Fibroblast of peridontal ligament (primary cell): Measurements from ENCODE around the gene ARL3.
A peak's percentile ranks its signal among the peaks of the same experiment; 100 is the strongest.
"Not testable (repeated sequence)": the region's sequence is repeated elsewhere in the genome, so short reads cannot be mapped to it uniquely, and the experiment has no call there.

Source experiments
- DNase-seq: peaks from one replicate; pipeline ENCODE4 v3.0.0-alpha.2; 2010; ENCODE audit errors: extremely low read depth

Gene ARL3

GRCh38 chr10:102738692-102739121 lies 24.5 kb upstream of the ARL3 start:
- peak; percentile 27 for DNase-seq

DNA sequence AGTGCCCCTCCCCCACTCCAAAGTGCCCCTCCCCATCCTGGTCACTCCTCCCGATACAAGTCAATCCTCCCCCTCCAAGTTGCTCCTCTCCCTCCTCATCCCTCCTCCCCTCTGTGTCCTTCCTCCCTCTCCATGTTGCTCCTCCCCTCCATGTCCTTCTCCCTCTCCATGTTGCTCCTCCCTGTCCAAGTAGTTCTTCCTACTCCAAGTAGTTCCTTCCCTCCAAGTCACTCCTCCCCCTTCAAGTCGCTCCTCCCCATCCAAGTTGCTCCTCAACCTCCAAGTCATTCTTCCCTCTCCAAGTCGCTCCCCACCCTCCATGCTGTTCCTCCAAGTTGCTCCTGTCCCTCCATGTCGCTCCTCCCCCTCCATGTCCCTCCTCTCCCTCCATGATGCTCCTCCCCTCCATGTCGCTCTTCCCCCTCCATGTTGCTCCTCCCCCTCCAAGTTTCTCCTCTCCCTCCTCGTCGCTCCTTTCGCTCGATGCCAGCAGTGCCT lies 20.9 kb upstream of the ARL3 start:
- DNase-seq, result no peak

- DNase-seq, result no peak
Measured at GRCh38 chr10:102732661-102733060, 18.5 kb upstream of the ARL3 start.

- DNase-seq, result no peak
Measured at GRCh38 chr10:102731222-102731800, 17.1 kb upstream of the ARL3 start.

DNA sequence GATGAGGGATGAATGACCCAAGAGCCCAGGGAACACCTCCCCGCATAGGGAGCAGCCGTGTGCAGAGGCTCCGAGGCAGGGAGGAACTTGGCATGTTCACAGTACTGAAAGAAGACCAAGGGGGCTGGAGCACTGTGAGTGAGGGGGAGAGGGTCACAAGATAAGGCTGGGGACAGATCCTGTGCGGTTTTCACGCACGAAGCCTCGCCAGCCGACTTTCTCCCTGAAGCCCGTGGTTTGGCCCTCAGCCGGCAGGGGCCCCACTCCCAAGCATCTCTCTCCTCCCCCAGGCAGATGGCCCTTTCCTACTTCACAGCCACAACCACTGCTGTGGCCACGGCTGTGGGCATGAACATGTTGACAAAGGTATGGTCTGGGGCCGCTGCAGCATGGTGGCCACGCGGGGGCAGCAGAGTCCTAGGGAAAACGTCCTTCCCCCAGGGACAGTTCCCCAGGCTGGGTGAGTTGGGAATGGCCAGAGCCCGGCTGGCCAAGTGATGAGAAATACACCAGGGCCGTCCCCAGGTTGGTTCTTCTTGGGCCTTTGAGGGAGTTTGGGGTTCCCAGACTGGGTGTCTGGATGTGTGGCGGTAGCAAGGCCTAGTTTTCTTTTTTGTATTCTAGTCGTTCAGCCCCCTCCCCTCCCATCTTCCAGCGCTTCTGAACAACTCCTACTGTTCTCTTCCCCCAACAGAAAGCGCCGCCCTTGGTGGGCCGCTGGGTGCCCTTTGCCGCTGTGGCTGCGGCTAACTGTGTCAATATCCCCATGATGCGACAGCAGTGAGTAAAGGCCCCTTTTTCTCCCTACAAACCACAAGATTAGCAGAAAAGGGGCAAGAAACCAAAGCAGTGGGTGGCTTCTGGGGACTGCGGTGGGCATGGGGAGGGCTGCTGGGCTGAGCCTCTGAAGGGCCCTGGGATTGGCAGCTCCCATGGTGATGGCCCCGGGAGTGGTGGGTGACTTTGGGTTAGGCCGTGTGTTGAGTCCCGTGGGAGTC lies 15.1 kb upstream of the ARL3 start:
- peak; percentile 82 for DNase-seq

DNA sequence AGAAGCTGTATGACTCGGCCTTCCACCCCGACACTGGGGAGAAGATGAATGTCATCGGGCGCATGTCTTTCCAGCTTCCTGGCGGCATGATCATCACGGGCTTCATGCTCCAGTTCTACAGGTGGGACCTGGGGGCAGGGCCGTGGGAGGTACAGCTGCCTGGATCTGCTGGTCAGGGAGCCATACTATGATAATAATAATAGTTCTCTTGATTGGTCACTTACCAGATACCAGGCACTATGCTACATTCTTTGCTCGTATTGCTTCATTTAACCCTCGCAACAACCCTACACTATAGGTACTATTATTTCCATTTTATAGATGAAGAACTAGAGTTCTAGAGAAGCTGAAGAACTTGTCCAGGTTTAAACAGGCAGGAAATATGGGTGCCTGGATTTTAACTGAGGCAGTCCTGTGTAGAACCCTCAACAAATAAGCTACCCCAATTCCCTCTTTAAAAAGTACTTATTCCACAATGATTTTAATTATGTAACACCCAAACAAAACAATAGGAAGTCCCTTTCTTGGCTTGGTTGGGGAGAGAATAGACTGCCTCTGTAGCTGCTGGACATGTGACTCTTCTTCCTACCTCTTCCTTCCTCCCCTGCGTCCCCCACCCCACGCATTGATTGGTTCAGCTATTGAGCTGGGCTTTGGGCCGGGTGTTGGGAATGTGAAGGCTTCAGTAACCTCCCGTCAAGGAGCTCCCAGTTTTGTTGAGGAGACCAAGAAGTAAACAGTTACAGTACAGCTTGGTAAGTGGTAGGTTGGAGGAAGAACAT lies 13.0 kb upstream of the ARL3 start:
- DNase-seq, result no peak

DNA sequence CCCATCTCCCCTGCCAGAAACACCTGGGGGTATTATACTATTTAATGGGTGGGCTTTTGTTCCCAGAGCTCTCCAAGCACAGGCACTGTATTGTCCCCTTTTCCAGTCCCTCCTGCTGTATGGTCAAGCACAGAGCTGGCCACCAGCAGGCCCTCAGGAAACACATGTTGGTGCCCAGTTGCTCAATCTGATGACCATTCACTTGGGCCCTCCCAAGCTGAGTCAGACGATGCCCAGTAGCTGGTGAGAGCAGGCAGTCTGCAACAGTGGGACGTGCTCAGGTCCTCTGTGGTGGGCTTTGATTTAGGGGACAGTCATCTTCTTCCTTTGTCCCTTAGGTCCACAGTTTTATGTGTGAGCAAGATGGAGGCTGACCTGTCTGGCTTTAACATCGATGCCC lies 12.1 kb upstream of the ARL3 start:
- peak; percentile 47 for DNase-seq

DNA sequence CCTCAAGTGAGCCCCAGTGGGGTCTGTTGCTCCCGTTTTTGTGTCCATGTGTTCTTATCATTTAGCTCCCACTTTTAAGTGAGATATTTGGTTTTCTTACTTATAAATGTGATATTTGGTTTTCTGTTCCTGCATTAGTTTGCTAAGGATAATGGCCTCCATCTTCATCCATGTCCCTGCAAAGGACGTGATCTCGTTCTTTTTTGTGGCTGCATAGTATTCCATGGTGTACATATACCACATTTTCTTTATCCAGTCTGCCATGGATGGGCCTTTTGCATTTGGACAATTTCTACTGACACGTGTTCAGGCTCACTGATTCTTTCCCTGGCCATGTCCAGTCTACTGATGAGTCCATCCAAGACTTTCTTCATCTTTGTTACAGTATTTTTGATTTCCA lies 9.8 kb upstream of the ARL3 start:
- no peak for DNase-seq

DNA sequence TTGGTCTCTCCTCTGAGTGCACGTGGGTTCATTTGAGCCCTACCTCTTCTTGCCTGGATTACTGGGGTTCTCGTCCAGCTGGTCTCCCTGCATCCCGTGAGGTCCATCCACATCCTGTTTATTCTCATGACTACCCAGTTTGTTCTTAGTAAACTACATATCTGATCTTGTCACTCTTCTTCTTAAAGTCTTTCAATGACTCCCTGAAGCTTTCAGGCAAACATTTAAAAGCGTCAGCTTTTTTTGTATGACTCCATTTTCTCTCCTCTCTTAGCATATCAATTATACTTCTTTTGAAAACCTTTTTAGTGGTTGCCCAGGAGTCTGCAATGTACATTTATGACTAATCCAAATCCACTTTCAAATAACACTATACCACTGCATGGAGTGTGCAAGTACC lies 7.8 kb upstream of the ARL3 start:
- no peak for DNase-seq

DNA sequence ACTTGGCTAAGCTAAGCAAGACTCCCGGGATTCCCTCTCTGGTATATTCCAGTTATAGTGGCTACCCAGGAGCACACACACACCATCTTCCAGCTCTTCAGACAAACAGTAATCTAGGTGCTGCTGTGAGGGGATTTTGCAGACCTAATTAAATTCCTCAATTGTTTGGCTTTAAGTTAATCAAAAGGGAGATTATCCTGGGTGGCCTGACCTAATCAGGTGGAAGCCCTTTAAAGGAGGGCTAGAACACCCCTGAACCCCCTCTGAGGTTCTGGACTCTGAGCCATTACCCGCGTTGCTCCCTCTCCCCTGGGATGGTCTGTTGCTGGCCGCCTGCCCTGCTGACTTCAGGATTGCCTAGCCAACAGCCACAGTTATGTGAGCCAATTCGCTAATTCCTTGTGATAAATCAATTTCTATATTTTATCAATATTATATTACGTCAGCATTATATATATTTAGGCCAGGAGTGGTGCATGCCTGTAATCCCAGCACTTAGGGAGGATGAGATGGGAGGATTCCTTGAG lies 6.6 kb upstream of the ARL3 start:
- no peak for DNase-seq

DNA sequence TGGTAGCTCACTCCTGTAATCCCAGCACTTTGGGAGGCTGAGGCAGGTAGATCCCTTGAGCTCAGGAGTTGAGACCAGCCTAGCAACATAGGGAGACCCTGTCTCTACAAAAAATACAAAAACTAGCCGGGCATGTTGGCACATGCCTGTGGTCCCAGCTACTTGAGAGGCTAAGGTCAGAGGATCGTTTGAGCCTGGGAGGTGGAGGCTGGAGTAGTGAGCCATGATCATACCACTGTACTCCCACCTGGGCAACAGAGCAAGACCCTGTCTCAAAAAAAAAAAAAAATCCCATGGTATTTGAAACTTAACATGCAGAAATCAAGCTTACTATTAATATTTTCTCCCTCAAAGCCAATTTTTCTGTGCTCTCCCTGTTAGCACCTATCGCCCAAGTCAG lies 6.1 kb upstream of the ARL3 start:
- DNase-seq, result no peak

DNA sequence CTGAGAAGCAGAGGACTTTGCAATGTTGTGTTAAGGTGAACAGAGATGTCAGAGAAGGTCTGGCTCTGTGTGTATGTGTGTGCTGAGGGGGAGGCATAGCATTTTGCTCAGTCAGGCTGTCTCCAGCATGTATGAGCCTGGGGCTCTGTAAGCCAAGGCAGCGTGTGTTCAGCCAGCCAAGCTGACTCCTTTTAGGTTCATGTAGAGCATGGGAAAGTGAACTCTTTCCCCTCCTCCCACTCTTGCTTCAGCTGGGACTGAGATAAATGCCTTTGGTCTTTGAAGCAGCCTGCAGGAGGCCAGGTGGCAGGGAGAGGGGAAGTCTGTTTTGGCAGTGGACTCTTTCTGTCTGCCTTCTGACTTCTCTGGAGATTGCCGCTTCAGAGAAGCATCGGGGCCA lies 4.0 kb upstream of the ARL3 start:
- DNase-seq, result peak; percentile 25

DNA sequence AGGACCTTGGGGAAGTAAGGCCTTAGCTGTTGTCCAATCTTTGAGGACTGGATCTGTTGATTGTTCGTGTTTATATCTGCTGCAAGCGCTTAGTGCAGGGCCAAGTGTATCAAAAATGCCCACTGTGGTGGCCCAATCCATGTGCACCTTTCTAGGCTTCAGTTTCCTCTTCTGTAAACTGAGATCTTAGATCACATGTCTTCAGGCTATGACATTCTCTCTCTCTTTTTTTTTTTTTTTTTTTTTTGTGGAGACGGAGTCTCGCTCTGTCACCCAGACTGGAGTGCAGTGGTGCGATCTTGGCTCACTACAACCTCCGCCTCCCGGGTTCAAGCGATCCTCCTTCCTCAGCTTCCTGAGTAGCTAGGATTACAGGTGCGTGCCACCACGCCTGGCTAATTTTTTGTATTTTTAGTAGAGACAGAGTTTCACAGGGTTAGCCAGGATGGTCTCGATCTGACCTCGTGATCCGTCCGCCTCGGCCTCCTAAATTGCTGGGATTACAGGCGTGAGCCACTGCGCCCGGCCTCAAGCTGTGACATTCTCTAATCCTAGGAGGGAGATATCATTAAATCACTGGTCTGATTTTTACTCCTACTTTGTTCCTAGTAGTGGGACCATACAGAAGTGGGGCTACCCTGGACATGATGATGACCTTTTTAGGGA lies 2.8 kb upstream of the ARL3 start:
- not testable (repeated sequence) for DNase-seq

DNA sequence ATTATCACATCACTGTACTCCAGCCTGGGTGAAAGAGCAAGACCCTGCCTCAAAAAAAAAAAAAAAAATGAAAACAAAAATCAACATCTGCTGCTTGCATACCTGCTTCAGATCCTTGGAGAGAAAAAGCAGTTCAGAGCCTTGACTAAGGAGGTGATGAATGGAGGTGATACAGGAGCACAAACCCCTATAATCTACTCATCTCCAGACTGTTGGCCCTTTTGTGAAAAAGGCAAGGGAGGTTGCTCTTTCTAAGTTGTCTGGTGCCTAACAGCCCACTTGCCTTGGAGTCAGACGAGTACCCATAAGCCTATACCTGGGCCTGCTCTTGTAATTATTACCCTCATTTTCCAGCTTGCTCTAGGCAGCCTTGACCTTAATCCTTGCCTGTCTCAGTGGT lies 1.7 kb upstream of the ARL3 start:
- DNase-seq, result no peak

DNA sequence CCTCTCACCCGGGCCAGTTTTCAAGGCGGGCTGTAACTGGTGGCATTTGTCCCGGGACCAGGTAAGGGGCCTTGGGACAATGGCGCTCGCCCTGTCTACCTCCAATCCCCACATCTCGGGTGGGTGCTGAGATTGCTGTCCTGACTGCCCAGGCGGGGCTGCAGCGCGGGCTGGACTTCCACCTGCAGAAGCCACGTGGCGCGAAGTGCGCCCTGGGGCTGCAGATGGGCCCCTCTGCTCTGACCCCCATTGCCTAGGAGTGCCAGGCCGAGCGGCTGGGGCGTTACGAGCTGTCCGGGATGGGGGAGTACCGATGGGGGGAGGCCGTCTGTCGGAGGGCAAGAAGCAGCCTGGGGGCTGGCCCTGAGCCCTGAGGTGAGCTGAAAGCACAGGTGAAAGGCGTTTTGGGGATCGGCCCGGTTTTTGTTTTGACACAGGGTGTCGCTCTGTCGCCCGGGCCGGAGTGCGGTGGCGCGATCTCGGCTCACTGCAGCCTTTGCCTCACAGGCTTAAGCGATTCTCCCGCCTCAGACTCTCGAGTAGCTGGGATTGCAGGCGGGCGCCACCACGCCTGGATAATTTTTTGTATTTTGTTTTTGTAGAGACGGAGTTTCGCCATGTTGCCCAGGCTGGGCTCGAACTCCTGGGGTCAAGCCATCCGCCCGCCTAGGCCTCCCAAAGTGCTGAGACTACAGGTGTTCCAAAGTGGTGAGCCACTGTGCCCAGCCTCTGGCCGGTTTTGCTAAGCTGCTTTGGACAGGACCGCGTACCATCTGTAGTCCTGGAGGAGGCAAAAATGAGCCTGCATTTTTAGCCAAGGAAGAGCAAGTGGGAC lies 641 bp upstream of the ARL3 start, which contains the start of gene SFXN2:
Gene SFXN2, plus strand, starts transcription at position 16 of the 835 bp plus-strand sequence. CDS start 12,001 bp downstream, outside the sequence.
- DNase-seq, result no peak

- DNase-seq, result peak; percentile 48
Measured at GRCh38 chr10:102713539-102713813, 721 bp downstream of the ARL3 start.

DNA sequence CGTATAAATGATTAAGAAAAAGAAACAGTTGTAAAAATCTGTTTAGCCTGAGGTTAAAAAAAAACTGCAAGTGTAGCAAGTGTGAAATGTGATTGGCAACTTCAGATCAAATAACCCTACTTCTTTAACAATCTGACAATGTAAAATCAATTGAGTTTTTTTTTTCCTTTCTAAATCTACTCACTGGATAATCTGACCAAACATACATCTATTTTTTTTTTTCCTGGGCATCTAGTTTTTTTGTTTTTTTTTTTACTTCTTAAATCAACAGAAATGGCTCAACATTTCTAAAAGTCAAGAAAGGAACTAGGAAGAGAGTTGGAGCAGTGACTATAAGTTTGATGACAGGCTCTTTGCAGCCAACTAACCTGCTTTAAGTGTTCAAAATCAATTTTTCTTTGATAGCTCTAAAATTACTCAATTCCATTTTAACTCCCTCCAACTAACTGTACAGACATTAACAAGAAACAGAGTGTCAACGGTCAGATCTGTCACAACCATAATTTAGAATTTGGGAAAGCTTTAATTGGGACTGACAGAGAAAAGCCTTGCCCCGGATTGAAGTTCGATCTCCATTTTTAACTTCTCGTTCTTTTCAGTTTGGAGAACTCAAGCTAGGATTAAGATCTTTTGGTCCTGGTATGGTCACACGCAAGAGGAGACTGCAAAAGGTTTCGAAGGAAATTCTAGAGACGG lies 1.2 kb downstream of the ARL3 start:
- peak; percentile 29 for DNase-seq

- DNase-seq, result no peak
Measured at GRCh38 chr10:102712089-102712488, 2.1 kb downstream of the ARL3 start.

DNA sequence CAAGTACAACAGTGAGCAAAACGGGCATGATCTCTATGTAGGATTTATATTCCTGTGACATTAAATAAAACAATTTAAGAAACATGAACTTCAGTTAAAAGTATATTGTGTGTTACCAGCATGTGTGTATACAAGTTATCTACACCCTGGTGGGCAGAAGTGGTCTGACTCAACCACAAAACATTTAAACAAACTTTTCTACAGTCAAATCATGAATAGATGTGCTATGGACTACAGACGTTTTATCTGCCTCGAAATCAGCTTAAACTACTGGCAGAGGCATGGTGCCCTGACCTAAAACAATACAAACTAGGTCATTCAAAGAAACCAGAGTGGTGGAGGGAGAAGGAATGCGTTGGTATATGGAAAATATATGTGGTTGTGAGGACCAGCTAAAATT lies 3.6 kb downstream of the ARL3 start:
- peak; percentile 87 for DNase-seq

DNA sequence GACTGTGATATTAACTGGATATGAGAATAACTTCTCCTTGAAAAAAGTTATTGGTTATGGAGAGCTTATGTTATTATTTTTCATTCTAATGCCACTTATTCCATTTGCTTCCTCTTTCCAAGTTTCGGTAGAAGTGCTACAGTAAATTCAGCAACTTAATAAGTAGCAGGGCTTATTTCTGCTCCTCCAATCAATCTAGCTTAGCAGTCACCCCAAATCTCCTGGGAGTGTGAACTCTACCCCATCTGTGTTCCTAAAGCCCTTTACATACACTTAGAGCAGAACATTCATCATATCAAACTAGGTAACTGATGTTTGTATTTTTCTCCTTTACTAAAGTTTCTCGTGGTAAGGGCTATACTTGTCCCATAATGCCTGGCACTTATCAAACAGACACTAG lies 8.7 kb downstream of the ARL3 start:
- DNase-seq, result no peak
